Erythroblast (primary cell): ENCODE measurements around the gene TBC1D1.

Experiments used
- GATA1 ChIP-seq: IDR thresholded peaks from 2 replicates; pipeline ENCODE4 v1.6.1; 2011; ENCODE audit warnings: low read depth, mild to moderate bottlenecking, control low read depth, low read length, moderate library complexity
- POLR2A ChIP-seq: IDR thresholded peaks from 2 replicates; pipeline ENCODE4 v1.6.1; 2011; ENCODE audit warnings: mild to moderate bottlenecking, low read length

DNA sequence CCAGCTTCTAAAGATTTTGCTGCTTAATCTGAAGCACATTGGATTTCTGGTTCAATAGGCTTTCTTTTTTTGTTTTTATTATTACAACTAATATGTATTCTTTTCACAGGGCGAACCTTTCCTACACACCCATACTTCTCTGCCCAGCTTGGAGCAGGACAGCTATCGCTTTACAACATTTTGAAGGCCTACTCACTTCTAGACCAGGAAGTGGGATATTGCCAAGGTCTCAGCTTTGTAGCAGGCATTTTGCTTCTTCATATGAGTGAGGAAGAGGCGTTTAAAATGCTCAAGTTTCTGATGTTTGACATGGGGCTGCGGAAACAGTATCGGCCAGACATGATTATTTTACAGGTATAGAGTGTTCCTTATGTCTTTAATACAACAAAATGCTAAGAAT lies 224.7 kb downstream of the TBC1D1 start:
- no peak for TF ChIP-seq POLR2A
- TF ChIP-seq GATA1: no peak
